Neuronal stem cell (in vitro differentiated cells): ENCODE measurements around the gene HAUS8. TPM values are rescaled to one million over a fixed set of nuclear protein-coding genes. Genes with fewer than 3 reads are reported as not detected.

ENCODE experiments used
- DNase-seq: peaks from one replicate; pipeline ENCODE4 v3.0.0-alpha.2; 2013; ENCODE audit warnings: low spot score
- H2AFZ ChIP-seq: one replicate; pipeline ENCODE4 v1.6.1; 2013; ENCODE audit warnings: mild to moderate bottlenecking, low read length, inconsistent platforms
- H2AK5ac ChIP-seq: 2 replicates; pipeline ENCODE4 v1.6.1; 2013; ENCODE audit warnings: low read depth, mild to moderate bottlenecking, inconsistent platforms, low read length, moderate library complexity, mixed read lengths
- H2BK120ac ChIP-seq: 2 replicates; pipeline ENCODE4 v1.6.1; 2013; ENCODE audit warnings: low read depth, mild to moderate bottlenecking, inconsistent platforms, low read length, moderate library complexity, mixed read lengths
- H2BK12ac ChIP-seq: one replicate; pipeline ENCODE4 v1.6.1; 2013; ENCODE audit warnings: low read length, inconsistent platforms
- H2BK15ac ChIP-seq: 2 replicates; pipeline ENCODE4 v1.6.1; 2013; ENCODE audit warnings: mild to moderate bottlenecking, low read length, inconsistent platforms, mixed read lengths
- H2BK5ac ChIP-seq: one replicate; pipeline ENCODE4 v1.6.1; 2013; ENCODE audit warnings: inconsistent platforms, mild to moderate bottlenecking, low read length, moderate library complexity
- H3K14ac ChIP-seq: one replicate; pipeline ENCODE4 v1.6.1; 2013; ENCODE audit warnings: low read length, inconsistent platforms
- H3K18ac ChIP-seq: 2 replicates; pipeline ENCODE4 v1.6.1; 2013; ENCODE audit warnings: low read length, inconsistent platforms
- H3K23ac ChIP-seq: 2 replicates; pipeline ENCODE4 v1.6.1; 2013; ENCODE audit warnings: low read depth, mild to moderate bottlenecking, mixed read lengths, low read length, inconsistent platforms; ENCODE audit not compliant: poor library complexity
- H3K27ac ChIP-seq: replicated peaks from 3 replicates; pipeline ENCODE4 v1.5.1; 2013; ENCODE audit warnings: low read length, inconsistent platforms
- H3K27me3 ChIP-seq, 3 experiments: 2 replicates each; pipeline ENCODE4 v1.6.1; 2013; ENCODE audit warnings: low read length in 3 of 3, mild to moderate bottlenecking in 2 of 3, inconsistent platforms in 1 of 3, low read depth in 1 of 3, mixed read lengths in 1 of 3, moderate library complexity in 1 of 3; ENCODE audit not compliant: control insufficient read depth in 3 of 3, insufficient read depth in 3 of 3
- H3K36me3 ChIP-seq, 2 donors: replicated peaks in 1 of 2; 2 replicates each; pipeline ENCODE4 v1.6.1; 2013; ENCODE audit warnings: low read length in 2 of 2; ENCODE audit not compliant: control insufficient read depth in 2 of 2, insufficient read depth in 2 of 2
- H3K4ac ChIP-seq: 2 replicates; pipeline ENCODE4 v1.6.1; 2013; ENCODE audit warnings: inconsistent platforms, mild to moderate bottlenecking, low read length, moderate library complexity
- H3K4me1 ChIP-seq, 2 donors: 1 replicate in 1 of 2; 2 replicates in 1 of 2; pipeline ENCODE4 v1.6.1; 2013; ENCODE audit warnings: low read length in 2 of 2, low read depth in 1 of 2; ENCODE audit not compliant: control insufficient read depth in 2 of 2, insufficient read depth in 1 of 2
- H3K4me2 ChIP-seq: one replicate; pipeline ENCODE4 v1.6.1; 2013; ENCODE audit warnings: mild to moderate bottlenecking, low read length, inconsistent platforms; ENCODE audit not compliant: insufficient read depth, poor library complexity, severe bottlenecking
- H3K4me3 ChIP-seq, 2 donors: 2 replicates each; pipeline ENCODE4 v1.5.1; 2013; ENCODE audit warnings: low read length in 2 of 2, mild to moderate bottlenecking in 2 of 2, inconsistent platforms in 1 of 2, moderate library complexity in 1 of 2
- H3K79me1 ChIP-seq: one replicate; pipeline ENCODE4 v1.6.1; 2013; ENCODE audit warnings: low read depth, mild to moderate bottlenecking, inconsistent platforms, low read length, moderate library complexity
- H3K9ac ChIP-seq: one replicate; pipeline ENCODE4 v1.6.1; 2013; ENCODE audit warnings: mild to moderate bottlenecking, low read depth, low read length, inconsistent platforms; ENCODE audit not compliant: poor library complexity
- H3K9me3 ChIP-seq, 2 donors: replicated peaks in 1 of 2; 2 replicates each; pipeline versions ENCODE3 to v1.6.1; 2013; ENCODE audit warnings: low read length in 2 of 2, mild to moderate bottlenecking in 2 of 2, inconsistent platforms in 1 of 2, low read depth in 1 of 2, mixed read lengths in 1 of 2, moderate library complexity in 1 of 2; ENCODE audit not compliant: control insufficient read depth in 2 of 2, insufficient read depth in 1 of 2
- H4K8ac ChIP-seq: one replicate; pipeline ENCODE4 v1.6.1; 2013; ENCODE audit warnings: low read depth, mild to moderate bottlenecking, inconsistent platforms, low read length, moderate library complexity
- H4K91ac ChIP-seq: one replicate; pipeline ENCODE4 v1.6.1; 2013; ENCODE audit warnings: low read length, low read depth, mild to moderate bottlenecking, inconsistent platforms; ENCODE audit not compliant: poor library complexity
- whole genome bisulfite sequencing, 2 donors: extraction: QIAGEN DNeasy Blood & Tissue Kit; methylation state at CpG; one replicate each; pipeline ENCODE4 v1.1.7; 2013; ENCODE audit warnings: missing lambda C conversion rate in 2 of 2, mixed read lengths in 1 of 2; ENCODE audit not compliant: insufficient read length in 2 of 2, insufficient replicate concordance in 1 of 2; ENCODE audit errors: extremely low coverage in 2 of 2; 5-methylcytosine and 5-hydroxymethylcytosine counted together
- polyA plus RNA-seq, 2 experiments: library from polyadenylated mRNA; stranded (reverse); fragments of 200-250 nt; gene quantifications; one replicate each; pipeline ENCODE4 v1.2.3, GENCODE V29; 2013

Gene HAUS8, protein sequence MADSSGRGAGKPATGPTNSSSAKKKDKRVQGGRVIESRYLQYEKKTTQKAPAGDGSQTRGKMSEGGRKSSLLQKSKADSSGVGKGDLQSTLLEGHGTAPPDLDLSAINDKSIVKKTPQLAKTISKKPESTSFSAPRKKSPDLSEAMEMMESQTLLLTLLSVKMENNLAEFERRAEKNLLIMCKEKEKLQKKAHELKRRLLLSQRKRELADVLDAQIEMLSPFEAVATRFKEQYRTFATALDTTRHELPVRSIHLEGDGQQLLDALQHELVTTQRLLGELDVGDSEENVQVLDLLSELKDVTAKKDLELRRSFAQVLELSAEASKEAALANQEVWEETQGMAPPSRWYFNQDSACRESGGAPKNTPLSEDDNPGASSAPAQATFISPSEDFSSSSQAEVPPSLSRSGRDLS
- polyA plus RNA-seq (2013, experiment 1 of 2): 26.5 TPM
- polyA plus RNA-seq (2013, experiment 2 of 2): 27.2 TPM

DNA sequence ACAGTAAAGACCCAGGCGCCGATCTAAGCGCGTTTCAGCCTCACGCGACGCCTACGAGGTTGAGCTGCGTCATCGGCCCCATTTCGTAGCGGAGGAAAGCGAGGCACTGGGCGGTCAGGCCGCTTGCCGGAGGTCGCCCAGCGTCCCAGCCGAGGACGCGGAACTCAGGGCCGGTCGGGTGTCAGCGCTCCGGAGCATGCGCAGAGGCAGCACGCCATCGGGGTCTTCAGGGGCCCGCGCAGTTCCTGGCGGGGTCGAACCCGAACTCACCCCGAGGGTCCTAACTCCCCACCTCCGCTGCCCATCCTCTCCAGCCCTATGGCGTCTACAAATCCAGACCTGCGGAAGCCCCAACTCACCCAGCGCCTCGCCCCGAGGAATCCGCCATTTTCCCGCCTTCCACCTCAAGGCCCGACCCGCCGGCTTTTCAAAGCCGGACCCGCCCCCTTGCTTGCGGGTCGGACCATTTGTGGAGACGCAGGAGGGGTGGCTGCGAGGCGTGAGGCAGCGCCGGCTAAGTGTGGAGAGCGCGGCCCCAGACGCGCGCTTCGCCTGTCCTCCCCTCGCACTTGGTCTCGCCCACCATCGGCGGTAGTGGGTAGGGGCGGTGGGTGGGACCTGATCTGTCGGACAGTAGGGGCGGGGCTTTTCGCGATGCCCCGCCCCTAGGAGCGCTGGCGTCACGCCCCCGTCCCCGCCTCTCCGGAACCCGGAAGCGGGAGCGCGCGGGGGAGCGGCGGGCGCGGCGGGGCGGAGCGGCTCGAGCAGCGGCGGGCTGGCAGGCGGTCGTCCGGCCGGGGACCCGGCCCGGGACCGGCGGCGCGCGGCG, at the start of gene HAUS8, which contains the start of gene MYO9B:
Gene HAUS8, minus strand, starts transcription at position 418 of the 829 bp plus-strand sequence. Its CDS starts 30 bp downstream, at position 388.
Gene MYO9B, plus strand, starts transcription at position 743 of the 829 bp plus-strand sequence. CDS start 25,941 bp downstream, outside the sequence.
- no CpG with 5 or more reads among the region's 103 CpGs for WGBS, 2 donors

DNA sequence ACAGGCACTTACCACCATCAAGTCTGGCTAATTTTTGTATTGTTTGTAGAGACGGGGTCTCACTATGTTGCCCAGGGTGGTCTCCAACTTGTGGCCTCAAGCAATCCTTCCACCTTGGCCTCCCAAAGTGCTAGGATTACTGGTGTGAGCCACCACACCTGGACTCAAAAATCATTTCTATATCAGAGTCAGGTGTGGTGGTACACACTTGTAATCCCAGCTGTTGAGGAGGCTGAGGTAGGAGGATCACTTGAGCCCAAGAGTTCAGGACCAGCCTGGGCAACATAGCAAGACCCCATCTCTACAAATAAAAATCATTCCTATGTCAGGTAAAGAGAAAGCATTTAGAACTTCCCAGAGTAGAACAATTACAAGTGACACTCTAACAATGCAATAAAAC, 48.8 kb upstream of the HAUS8 start:
- Histone ChIP-seq H2BK15ac (no peak overlapping the region), H3K4ac (no peak overlapping the region), H2BK12ac (no peak overlapping the region), H3K27ac (no peak overlapping the region), H3K27me3 (no peaks in the 10 kb centered on the region), H3K79me1 (peaks cover 5% of the 10 kb centered on the region), H3K23ac (no peak overlapping the region), H2BK120ac (no peak overlapping the region), H4K91ac (no peak overlapping the region), H3K4me2 (no peak overlapping the region), H4K8ac (no peak overlapping the region), H3K9ac (no peak overlapping the region), H2BK5ac (no peak overlapping the region), H3K14ac (no peak overlapping the region), H2AFZ (no peak overlapping the region), H3K36me3 (peaks cover 0 to 41% of the 10 kb centered on the region in 2 donors), H3K4me3 (no peak overlapping the region), H3K18ac (no peak overlapping the region), H3K9me3 (no peaks in the 10 kb centered on the region), H2AK5ac (no peak overlapping the region), H3K4me1 (peaks cover 0 to 7% of the 10 kb centered on the region in 2 donors)
- WGBS, 2 donors: no CpG with 5 or more reads among the region's 1 CpG
- no peak for DNase-seq

More for the DNA sequence above, at the start of gene HAUS8, which contains the start of gene MYO9B:
- peak within 1 kb of the TSS; percentile 78 for H3K27ac ChIP-seq
- no peak within 1 kb of the TSS for H4K91ac ChIP-seq
- no peaks in the 10 kb centered on the region for H3K9me3 ChIP-seq
- H3K36me3 ChIP-seq: peaks cover 16 to 46% of the 10 kb centered on the region in 2 donors
- no peak within 1 kb of the TSS for H3K14ac ChIP-seq
- peaks cover 24 to 32% of the 10 kb centered on the region in 2 donors for H3K4me1 ChIP-seq
- peak within 1 kb of the TSS; percentile 98 for H2AFZ ChIP-seq
- H2AK5ac ChIP-seq: peak within 1 kb of the TSS; percentile 72
- H3K4me2 ChIP-seq: peak within 1 kb of the TSS; percentile 69
- no peak within 1 kb of the TSS for H3K4ac ChIP-seq
- H3K23ac ChIP-seq: peak within 1 kb of the TSS; percentile 75
- peak within 1 kb of the TSS; percentile 63 for H2BK15ac ChIP-seq
- no peak within 1 kb of the TSS for H2BK120ac ChIP-seq
- no peak within 1 kb of the TSS for H2BK12ac ChIP-seq
- peak; percentile 99 for DNase-seq
- no peak within 1 kb of the TSS for H4K8ac ChIP-seq
- H3K18ac ChIP-seq: peak within 1 kb of the TSS; percentile 99
- H2BK5ac ChIP-seq: peak within 1 kb of the TSS; percentile 90
- peak within 1 kb of the TSS; percentile 79 to 97 for H3K4me3 ChIP-seq
- peaks cover 0 to 4% (median 0%) of the 10 kb centered on the region in 3 experiments for H3K27me3 ChIP-seq
- peak within 1 kb of the TSS; percentile 95 for H3K9ac ChIP-seq
- peaks cover 14% of the 10 kb centered on the region for H3K79me1 ChIP-seq

DNA sequence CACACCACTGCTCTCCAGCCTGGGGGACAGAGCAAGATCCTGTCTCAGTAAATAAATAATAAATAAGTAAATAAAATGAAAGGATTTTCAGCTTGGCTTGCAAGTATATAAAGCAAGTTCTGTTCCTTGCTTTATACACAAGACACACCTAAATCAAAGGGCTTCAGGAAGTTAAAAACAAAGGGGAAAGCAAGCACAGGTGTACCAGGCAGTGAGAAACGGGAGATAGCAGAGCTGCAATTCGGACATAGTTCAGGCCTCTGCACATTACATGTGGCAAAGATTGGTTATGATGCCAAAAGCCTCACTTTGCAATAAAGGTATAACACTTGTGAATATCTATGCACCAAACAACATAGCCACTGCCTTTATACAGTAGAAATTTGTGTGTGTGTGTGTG, 47.8 kb upstream of the HAUS8 start:
- no CpG with 5 or more reads among the region's 2 CpGs for WGBS, 2 donors
- Histone ChIP-seq H2AK5ac (no peak overlapping the region), H3K36me3 (peaks cover 0 to 37% of the 10 kb centered on the region in 2 donors)

More for the DNA sequence above, 47.8 kb upstream of the HAUS8 start:
- H2BK5ac ChIP-seq: no peak overlapping the region
- H3K9ac ChIP-seq: no peak overlapping the region
- H3K27me3 ChIP-seq: no peaks in the 10 kb centered on the region
- peaks cover 5% of the 10 kb centered on the region for H3K79me1 ChIP-seq
- no peak overlapping the region for H2BK120ac ChIP-seq
- no peak for DNase-seq
- H3K4me3 ChIP-seq: no peak overlapping the region
- no peak overlapping the region for H4K8ac ChIP-seq
- no peak overlapping the region for H3K4me2 ChIP-seq
- no peak overlapping the region for H3K4ac ChIP-seq
- H3K18ac ChIP-seq: no peak overlapping the region
- H3K14ac ChIP-seq: no peak overlapping the region
- peaks cover 0 to 7% of the 10 kb centered on the region in 2 donors for H3K4me1 ChIP-seq
- no peak overlapping the region for H2AFZ ChIP-seq
- no peak overlapping the region for H2BK15ac ChIP-seq
- H4K91ac ChIP-seq: no peak overlapping the region
- H3K23ac ChIP-seq: no peak overlapping the region
- H3K9me3 ChIP-seq: no peaks in the 10 kb centered on the region
- H2BK12ac ChIP-seq: no peak overlapping the region
- no peak overlapping the region for H3K27ac ChIP-seq
